Occipital lobe (tissue), 2 donors: ENCODE measurements around the gene ANKRD11. TPM values are rescaled to one million over a fixed set of nuclear protein-coding genes. Genes with fewer than 3 reads are reported as not detected.
"Not testable (repeated sequence)": the region's sequence is repeated elsewhere in the genome, so short reads cannot be mapped to it uniquely, and the experiment has no call there.

ENCODE experiments used
- DNase-seq: peaks from one replicate; lab custom pipeline; 2025; lab: John Stamatoyannopoulos, UW
- total RNA-seq: library from RNA; depleted of rRNA; stranded (reverse); fragments of >200 nt; gene quantifications from one replicate; pipeline ENCODE4 v1.2.3, GENCODE V29; 2014

ANKRD11 gene
- total RNA-seq, 1 donor from 2014 or later, result 27.5 TPM

- DNase-seq, result no peak
Observed at GRCh38 chr16:89408315-89408714, 82.0 kb downstream of the ANKRD11 start.

GRCh38 chr16:89407925-89408300 is 82.4 kb downstream of the ANKRD11 start:
- no peak for DNase-seq

DNA sequence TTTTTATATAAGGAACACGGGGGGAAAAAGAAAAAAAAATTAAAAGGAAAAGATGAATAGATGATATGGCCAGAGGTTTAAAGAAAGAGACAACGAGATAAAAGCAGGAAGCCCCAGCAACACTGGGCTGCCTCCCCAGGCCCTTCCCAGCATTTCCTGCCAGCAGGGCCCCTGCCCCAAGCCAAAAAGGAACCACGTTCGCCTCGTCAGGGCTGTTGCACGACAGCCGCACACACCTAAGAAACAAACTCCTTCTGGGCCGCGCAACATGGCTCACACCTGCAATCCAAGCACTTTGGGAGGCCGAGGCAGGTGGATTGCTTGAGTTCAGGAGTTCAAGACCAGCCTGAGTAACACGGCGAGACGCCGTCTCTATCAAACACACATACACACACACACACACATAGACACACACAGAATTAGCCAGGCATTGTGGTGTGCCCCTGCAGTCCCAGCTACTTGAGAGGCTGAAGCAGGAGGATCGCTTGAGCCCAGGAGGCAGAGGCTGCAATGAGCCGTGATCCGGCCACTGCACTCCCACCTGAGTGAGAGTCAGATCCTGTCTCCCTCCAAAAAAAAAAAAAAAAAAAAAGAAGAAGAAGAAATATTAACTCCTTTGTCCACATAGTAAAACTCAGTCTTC is 83.0 kb downstream of the ANKRD11 start:
- no peak for DNase-seq

DNA sequence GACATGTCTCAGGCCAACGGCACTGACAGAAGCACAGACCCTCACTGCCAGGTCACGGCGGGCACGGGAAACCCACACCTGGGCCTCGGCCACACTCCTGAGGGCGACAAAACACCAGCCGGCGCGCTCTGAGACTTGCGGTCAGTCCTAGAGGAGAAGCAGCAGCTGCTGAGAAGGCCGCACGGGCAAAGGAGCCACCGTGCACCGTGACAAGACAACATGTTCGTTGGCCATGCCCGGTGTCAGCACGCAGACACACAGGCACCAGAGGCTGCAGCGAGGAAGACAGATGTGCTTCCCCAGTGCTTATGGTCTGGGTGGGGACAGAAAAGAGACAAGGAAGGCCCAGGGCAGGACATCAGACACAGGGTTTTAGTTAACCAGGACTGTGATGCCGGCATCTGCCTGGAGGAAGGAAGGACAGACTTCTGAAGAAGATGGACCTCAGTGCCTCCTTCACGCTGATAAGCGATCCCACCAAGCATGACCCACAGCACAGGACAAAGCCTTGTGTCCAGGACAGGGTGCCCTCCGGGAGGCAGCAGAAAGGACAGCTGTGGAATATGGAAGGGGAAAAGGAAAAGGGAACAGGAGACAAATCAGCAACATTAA is 84.0 kb downstream of the ANKRD11 start:
- no peak for DNase-seq

- DNase-seq, result no peak
Observed at GRCh38 chr16:89404561-89404960, 85.8 kb downstream of the ANKRD11 start.

- no peak for DNase-seq
Observed at GRCh38 chr16:89402962-89403361, 87.4 kb downstream of the ANKRD11 start.

- no peak for DNase-seq
Observed at GRCh38 chr16:89401641-89402445, 88.5 kb downstream of the ANKRD11 start.

DNA sequence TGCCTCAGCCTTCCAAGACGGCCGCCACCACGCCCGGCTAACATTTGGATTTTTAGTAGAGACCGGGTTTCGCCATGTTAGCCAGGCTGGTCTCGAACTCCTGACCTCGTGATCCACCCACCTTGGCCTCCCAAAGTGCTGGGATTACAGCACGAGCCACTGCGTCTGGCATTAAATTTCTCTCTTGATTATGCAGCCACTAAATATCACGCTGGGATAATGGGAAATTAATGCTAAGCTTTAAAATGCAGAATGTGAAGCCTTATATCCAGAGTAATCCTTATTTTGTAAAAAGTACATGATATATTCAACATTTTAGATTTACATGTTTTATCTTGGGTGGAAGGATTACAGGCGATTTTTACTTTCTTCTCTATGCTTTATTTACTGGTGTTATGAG is 89.2 kb downstream of the ANKRD11 start:
- DNase-seq, result no peak

GRCh38 chr16:89400740-89401139 is 89.6 kb downstream of the ANKRD11 start:
- no peak for DNase-seq

- no peak for DNase-seq
Observed at GRCh38 chr16:89398924-89399323, 91.4 kb downstream of the ANKRD11 start.

DNA sequence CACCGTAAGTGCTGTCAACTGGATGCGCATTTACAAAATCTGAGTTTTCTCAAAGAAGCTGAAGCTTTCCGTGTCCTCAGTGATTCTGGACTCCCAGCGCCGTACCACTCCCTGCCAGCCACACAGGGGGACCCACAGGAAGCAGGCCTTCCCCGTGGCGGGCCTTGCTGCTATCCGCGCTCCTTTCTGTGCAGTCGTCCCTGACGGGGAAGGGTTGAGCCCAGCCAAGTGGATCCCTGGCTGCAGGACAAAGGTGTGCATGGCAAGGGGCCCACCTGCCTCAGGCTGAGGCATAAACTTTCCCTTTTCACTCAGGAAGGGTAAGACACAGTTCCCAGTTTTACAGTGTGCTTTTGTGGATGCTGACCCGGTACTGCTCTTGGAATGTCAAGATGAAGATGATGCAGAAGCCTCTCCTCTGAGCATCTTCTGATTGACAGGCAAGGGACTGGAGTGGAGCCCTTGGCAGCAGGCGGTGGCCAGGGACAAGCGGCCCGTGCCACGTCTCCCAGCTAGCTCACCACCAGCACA is 93.0 kb downstream of the ANKRD11 start:
- DNase-seq, result no peak

GRCh38 chr16:89396156-89396555 is 94.2 kb downstream of the ANKRD11 start:
- DNase-seq, result no peak

DNA sequence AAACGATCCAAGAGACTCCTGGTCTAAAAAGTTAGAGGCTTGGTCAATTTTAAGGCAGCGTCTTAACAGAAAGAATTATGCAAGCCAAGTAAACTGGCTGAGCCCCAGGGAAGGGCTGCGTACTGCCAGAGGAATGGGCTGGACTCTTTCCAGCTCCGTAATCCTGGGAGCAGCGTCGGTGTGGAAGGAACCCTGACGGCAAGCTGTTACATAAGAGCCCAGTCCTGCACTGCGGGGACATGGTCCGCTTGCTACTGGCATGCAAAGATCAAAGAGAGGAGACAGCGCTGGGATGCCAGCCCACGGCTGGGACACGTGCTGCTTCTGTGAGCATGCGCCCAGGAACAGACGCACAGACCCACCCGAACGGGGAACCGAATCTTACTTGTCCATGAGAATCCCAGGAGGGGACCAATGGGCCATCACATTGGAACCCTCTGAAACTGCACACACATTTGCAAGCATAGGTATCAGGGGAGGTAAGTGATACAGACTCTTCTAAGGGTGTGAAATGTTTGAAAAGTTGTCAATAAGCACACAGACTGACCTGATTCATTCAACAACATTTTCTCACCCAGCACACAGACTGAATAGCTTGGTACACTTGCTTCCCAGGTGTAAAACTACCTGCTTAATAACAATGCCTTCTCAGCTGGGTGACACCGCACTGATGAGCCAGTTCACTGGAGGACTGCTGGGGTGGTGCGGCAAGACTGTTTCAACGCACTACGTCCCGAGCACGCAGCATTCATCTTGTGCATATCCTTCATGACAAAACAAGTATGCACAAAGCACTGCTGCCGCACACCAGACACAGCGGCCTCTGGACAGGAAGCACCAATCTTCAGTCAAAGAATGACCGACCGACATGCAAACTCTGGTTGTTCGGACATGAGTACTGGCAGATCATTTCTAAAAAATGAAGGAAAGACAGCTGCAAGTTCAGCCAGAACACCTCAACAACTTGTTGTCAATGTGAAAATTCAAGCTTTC is 94.9 kb downstream of the ANKRD11 start:
- peak; percentile 76 for DNase-seq

DNA sequence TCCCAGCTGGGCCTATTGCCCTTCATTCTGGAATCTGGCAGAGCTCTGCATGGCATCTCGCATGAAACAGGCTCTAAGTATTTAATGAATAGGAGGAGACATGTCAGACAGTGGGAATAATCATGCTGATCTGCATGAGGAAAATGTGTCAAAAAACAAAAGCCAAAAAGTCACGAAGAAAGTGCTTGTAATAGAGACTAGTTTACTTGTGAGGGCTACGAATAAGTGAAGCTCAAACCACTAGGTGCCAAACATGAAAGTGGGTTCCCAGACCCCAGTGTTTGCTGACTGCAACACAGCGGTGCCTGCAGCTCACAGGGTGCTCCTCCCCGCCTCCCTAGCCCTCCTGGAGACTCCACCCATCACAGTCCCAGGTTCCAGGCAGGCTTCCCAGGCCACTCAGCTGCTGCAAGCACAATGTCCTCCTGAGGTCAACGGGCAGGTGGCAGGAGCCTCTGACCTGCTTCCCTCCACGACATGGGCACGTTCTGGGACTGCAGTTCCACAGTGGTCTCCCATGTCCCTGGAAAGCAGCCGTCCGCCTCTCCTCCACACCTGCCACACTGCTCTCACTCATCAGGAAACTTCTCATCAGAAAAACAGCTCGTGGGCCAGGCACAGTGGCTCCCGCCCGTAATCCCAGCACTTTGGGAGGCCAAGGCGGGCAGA is 96.5 kb downstream of the ANKRD11 start:
- no peak for DNase-seq

- DNase-seq, result no peak
Observed at GRCh38 chr16:89392881-89393737, 97.3 kb downstream of the ANKRD11 start.

DNA sequence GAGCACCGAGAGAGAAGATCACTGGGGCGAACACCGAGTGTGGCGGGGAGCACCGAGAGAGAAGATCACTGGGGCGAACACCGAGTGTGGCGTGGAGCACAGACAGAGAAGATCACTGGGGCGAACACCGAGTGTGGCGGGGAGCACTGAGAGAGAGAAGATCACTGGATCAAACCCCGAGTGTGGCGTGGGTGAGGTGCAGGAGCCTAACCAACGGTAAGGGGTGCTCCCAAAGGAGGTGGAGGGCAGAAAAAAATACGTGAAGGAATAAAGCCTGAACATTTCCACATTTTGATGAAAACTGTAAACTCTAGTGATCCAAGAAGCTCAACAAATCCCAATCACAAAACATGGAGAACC is 100.2 kb downstream of the ANKRD11 start:
- not testable (repeated sequence) for DNase-seq

DNA sequence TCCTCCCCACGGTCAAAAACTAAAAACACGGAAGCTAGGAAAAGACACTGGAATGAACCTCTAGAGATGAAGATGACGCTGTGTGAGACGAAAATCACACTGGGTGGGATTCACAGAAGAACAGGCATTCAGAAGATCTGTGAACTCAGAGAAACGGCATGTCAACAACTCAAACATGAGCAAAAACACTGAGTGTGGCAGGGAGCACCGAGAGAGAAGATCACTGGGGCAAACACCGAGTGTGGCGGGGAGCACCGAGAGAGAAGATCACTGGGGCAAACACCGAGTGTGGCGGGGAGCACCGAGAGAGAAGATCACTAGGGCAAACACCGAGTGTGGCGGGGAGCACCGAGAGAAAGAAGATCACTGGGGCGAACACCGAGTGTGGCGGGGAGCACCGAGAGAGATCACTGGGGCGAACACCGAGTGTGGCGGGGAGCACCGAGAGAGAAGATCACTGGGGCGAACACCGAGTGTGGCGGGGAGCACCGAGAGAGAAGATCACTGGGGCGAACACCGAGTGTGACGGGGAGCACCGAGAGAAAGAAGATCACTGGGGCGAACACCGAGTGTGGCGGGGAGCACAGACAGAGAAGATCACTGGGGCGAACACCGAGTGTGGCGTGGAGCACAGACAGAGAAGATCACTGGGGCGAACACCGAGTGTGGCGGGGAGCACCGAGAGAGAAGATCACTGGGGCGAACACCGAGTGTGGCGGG is 100.7 kb downstream of the ANKRD11 start:
- not testable (repeated sequence) for DNase-seq

GRCh38 chr16:89388536-89388935 is 101.8 kb downstream of the ANKRD11 start:
- no peak for DNase-seq
